NCI-H524 (cell line): ENCODE data around the gene ZBTB7C.

Source experiments
- DNase-seq, 2 experiments: peaks; one replicate each; lab custom pipeline; 2025; lab: John Stamatoyannopoulos, UW

The ZBTB7C gene

GRCh38 chr18:48022021-48022420 is 387.2 kb downstream of the ZBTB7C start:
- no peak for DNase-seq

- no peak for DNase-seq
Observed at GRCh38 chr18:48021273-48021914, 387.8 kb downstream of the ZBTB7C start.

- DNase-seq = no peak
Observed at GRCh38 chr18:48020337-48021250, 388.6 kb downstream of the ZBTB7C start.

GRCh38 chr18:48019557-48020325 is 389.4 kb downstream of the ZBTB7C start:
- DNase-seq = no peak

GRCh38 chr18:48018851-48019250 is 390.3 kb downstream of the ZBTB7C start:
- DNase-seq = no peak

- no peak for DNase-seq
Observed at GRCh38 chr18:48017635-48018034, 391.5 kb downstream of the ZBTB7C start.

GRCh38 chr18:48013162-48013561 is 396.0 kb downstream of the ZBTB7C start:
- DNase-seq = no peak

GRCh38 chr18:48011926-48012465 is 397.2 kb downstream of the ZBTB7C start:
- DNase-seq = no peak

- DNase-seq = no peak
Observed at GRCh38 chr18:48010264-48010663, 398.9 kb downstream of the ZBTB7C start.

GRCh38 chr18:48009116-48009745 is 400.0 kb downstream of the ZBTB7C start:
- DNase-seq = peak in 1 of 2 experiments; percentile 17

GRCh38 chr18:48007955-48008701 is 401.1 kb downstream of the ZBTB7C start:
- peak; percentile 51 to 73 for DNase-seq

GRCh38 chr18:48007381-48007780 is 401.8 kb downstream of the ZBTB7C start:
- no peak for DNase-seq

GRCh38 chr18:48006415-48007175 is 402.6 kb downstream of the ZBTB7C start:
- no peak for DNase-seq

- DNase-seq = no peak
Observed at GRCh38 chr18:48004577-48004976, 404.6 kb downstream of the ZBTB7C start.

- DNase-seq = no peak
Observed at GRCh38 chr18:48003426-48004349, 405.5 kb downstream of the ZBTB7C start.

- no peak for DNase-seq
Observed at GRCh38 chr18:48002933-48003365, 406.2 kb downstream of the ZBTB7C start.

GRCh38 chr18:48000701-48001100 is 408.5 kb downstream of the ZBTB7C start:
- DNase-seq = no peak

GRCh38 chr18:47999801-48000248 is 409.4 kb downstream of the ZBTB7C start:
- no peak for DNase-seq

- DNase-seq = peak; percentile 3 to 17
Observed at GRCh38 chr18:47997338-47997780, 411.8 kb downstream of the ZBTB7C start.
